SK-N-SH treated with all-trans-retinoic acid at 6 μM for 48 hours (cell line): ENCODE data around the gene BTBD17.

Experiments
- ATAC-seq: fragments of 200-7000 bp; cut with Tn5 transposase; 3 replicates; pipeline ENCODE4 v1.9.1; 2020; ENCODE audit warnings: mild to moderate bottlenecking, moderate library complexity
- ARNTL ChIP-seq: fragments of 450-650 bp; formaldehyde crosslinking; IDR thresholded peaks from 2 replicates; pipeline ENCODE4 v1.5.0; 2020; ENCODE audit warnings: low read depth, mild to moderate bottlenecking, moderate library complexity, borderline replicate concordance
- BACH2 ChIP-seq: fragments of 250-450 bp; sonication (Bioruptor Pico); IDR thresholded peaks from 2 replicates; pipeline ENCODE4 v1.9.0; 2021; ENCODE audit warnings: mild to moderate bottlenecking, borderline replicate concordance
- ISL1 ChIP-seq: fragments of 250-450 bp; sonication (Bioruptor Pico); IDR thresholded peaks from 2 replicates; pipeline ENCODE4 v2.1.2; 2022; ENCODE audit warnings: mild to moderate bottlenecking, moderate library complexity
- PATZ1 ChIP-seq: fragments of 250-450 bp; sonication (Bioruptor Pico); IDR thresholded peaks from 2 replicates; pipeline ENCODE4 v1.8.0; 2020; ENCODE audit warnings: mild to moderate bottlenecking, moderate library complexity, borderline replicate concordance
- PPARA ChIP-seq: fragments of 250-450 bp; sonication (Bioruptor Pico); IDR thresholded peaks from 2 replicates; pipeline ENCODE4 v1.5.0; 2020; ENCODE audit warnings: mild to moderate bottlenecking, borderline replicate concordance
- RARB ChIP-seq: fragments of 250-450 bp; sonication (Bioruptor Pico); IDR thresholded peaks from 2 replicates; pipeline ENCODE4 v1.8.0; 2021; ENCODE audit warnings: mild to moderate bottlenecking, moderate library complexity
- TCF4 ChIP-seq: fragments of 250-450 bp; sonication (Bioruptor Pico); IDR thresholded peaks from 2 replicates; pipeline ENCODE4 v1.8.0; 2021; ENCODE audit warnings: mild to moderate bottlenecking, moderate library complexity, borderline replicate concordance
- TOX ChIP-seq: fragments of 250-450 bp; sonication (Bioruptor Pico); IDR thresholded peaks from 2 replicates; pipeline ENCODE4 v1.8.0; 2021; ENCODE audit warnings: mild to moderate bottlenecking, moderate library complexity, borderline replicate concordance
- TSHZ2 ChIP-seq: fragments of 250-450 bp; sonication (Bioruptor Pico); IDR thresholded peaks from 2 replicates; pipeline ENCODE4 v1.5.0; 2020; ENCODE audit warnings: mild to moderate bottlenecking, moderate library complexity
- ZC3H10 ChIP-seq: fragments of 250-450 bp; sonication (Bioruptor Pico); IDR thresholded peaks from 2 replicates; pipeline ENCODE4 v1.5.1; 2021; ENCODE audit warnings: mild to moderate bottlenecking, moderate library complexity
- ZNF565 ChIP-seq: fragments of 450-650 bp; formaldehyde crosslinking; conservative IDR thresholded peaks from 2 replicates; pipeline ENCODE4 v1.5.0; 2020; ENCODE audit warnings: low read depth, mild to moderate bottlenecking, moderate library complexity
- ZNF70 ChIP-seq: fragments of 450-650 bp; formaldehyde crosslinking; IDR thresholded peaks from 2 replicates; pipeline ENCODE4 v1.5.0; 2020; ENCODE audit warnings: mild to moderate bottlenecking, moderate library complexity
- ZNF8 ChIP-seq: fragments of 450-650 bp; formaldehyde crosslinking; IDR thresholded peaks from 2 replicates; pipeline ENCODE4 v1.5.0; 2020; ENCODE audit warnings: mild to moderate bottlenecking, moderate library complexity
- TF ChIP-seq, protein P1 (sequence below): fragments of 250-450 bp; sonication (Bioruptor Pico); IDR thresholded peaks from 2 replicates; pipeline ENCODE4 v1.5.1; 2020; ENCODE audit warnings: low read depth, mild to moderate bottlenecking, moderate library complexity
- TF ChIP-seq, protein P2 (sequence below): fragments of 250-450 bp; sonication (Bioruptor Pico); IDR thresholded peaks from 2 replicates; pipeline ENCODE4 v1.8.0; 2021; ENCODE audit warnings: low read depth, mild to moderate bottlenecking, moderate library complexity, borderline replicate concordance

Gene BTBD17

DNA sequence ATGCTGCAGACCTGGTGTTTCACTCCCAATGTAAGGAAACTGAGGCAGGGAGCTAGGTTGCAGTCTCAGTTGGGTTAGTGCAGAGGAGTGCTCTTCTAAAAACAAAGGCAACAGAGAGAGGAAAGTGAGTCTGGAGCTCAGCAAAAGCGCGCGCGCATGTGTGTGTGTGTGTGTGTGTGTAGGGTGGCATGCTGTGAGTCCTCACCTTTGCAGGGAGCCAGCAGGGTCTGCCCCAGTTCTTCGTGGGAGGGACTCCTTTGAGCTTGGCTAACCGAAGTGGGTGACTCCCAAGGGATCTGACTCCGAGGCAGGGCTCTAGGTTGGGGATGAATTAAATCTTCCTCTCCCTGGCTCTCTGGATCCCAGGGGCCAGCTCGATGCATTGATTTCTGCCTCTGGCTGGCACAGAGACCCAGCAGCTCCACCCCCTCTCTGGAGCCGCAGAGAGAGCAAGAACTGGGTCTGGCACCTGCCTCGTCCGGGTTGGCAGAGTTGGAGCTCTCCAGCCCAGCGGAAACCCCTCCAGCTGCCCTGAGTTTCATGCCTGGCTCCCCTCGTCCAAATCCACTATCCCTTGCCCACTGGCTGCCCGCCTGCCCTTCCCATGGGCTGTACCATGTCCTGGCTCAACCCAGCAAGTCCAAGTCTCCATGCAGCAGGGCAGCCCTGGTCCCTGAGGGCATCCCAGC is 1.3 kb upstream of the BTBD17 start (continued):
- no peak for TF ChIP-seq TSHZ2 (CRISPR knock-in tag)
- TF ChIP-seq, all 23 proteins: peak for 0

- TF ChIP-seq, protein P1, sequence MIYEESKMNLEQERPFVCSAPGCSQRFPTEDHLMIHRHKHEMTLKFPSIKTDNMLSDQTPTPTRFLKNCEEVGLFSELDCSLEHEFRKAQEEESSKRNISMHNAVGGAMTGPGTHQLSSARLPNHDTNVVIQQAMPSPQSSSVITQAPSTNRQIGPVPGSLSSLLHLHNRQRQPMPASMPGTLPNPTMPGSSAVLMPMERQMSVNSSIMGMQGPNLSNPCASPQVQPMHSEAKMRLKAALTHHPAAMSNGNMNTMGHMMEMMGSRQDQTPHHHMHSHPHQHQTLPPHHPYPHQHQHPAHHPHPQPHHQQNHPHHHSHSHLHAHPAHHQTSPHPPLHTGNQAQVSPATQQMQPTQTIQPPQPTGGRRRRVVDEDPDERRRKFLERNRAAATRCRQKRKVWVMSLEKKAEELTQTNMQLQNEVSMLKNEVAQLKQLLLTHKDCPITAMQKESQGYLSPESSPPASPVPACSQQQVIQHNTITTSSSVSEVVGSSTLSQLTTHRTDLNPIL (CRISPR knock-in tag), result no peak
- no peak for TF ChIP-seq ARNTL (CRISPR knock-in tag)
- TF ChIP-seq PATZ1 (CRISPR knock-in tag), result no peak
- no peak for TF ChIP-seq TSHZ2 (CRISPR knock-in tag)
- TF ChIP-seq ZC3H10 (CRISPR knock-in tag), result no peak
- no peak for TF ChIP-seq TOX
- TF ChIP-seq, protein P2, sequence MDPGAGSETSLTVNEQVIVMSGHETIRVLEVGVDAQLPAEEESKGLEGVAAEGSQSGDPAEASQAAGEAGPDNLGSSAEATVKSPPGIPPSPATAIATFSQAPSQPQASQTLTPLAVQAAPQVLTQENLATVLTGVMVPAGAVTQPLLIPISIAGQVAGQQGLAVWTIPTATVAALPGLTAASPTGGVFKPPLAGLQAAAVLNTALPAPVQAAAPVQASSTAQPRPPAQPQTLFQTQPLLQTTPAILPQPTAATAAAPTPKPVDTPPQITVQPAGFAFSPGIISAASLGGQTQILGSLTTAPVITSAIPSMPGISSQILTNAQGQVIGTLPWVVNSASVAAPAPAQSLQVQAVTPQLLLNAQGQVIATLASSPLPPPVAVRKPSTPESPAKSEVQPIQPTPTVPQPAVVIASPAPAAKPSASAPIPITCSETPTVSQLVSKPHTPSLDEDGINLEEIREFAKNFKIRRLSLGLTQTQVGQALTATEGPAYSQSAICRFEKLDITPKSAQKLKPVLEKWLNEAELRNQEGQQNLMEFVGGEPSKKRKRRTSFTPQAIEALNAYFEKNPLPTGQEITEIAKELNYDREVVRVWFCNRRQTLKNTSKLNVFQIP, result no peak
- no peak for TF ChIP-seq ZNF565 (CRISPR knock-in tag)
- ATAC-seq, result no peak
These were observed 369 bp upstream of the BTBD17 start for GRCh38 chr17:74362069-74362405.

DNA sequence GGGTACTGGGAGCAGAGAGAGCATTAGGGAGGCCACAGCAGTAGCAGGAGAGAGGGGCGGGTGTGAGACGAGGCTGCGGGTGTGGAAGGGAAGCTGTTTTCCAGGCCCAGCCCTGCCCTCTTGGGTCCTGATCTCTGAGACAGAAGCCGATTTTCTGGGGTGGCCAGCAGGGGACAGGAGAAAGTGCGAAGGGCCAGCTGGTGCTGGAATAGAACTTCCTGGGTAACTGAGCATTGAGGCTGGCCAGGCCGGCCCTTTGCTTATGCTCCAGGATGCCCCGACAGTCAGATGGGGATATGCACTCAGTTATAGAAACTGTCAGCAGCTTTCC is 804 bp downstream of the BTBD17 start:
- no peak for ATAC-seq
- no peak for TF ChIP-seq ZC3H10 (CRISPR knock-in tag)
- TF ChIP-seq PPARA (CRISPR knock-in tag), result no peak
- no peak for TF ChIP-seq ISL1
- TF ChIP-seq ZNF70, result no peak
- TF ChIP-seq PATZ1 (CRISPR knock-in tag), result no peak

- no peak for TF ChIP-seq BACH2 (CRISPR knock-in tag)
- no peak for TF ChIP-seq ZNF70
- no peak for TF ChIP-seq TSHZ2 (CRISPR knock-in tag)
- TF ChIP-seq RARB, result no peak
- TF ChIP-seq TOX, result no peak
- no peak for TF ChIP-seq ZNF8 (CRISPR knock-in tag)
- no peak for TF ChIP-seq ZNF565 (CRISPR knock-in tag)
- TF ChIP-seq TCF4 (CRISPR knock-in tag), result no peak
- ATAC-seq, result no peak
These were observed 1.8 kb downstream of the BTBD17 start for GRCh38 chr17:74359916-74360315.
